H9 (cell line): ENCODE results near the gene SYAP1. TPM values are rescaled to one million over a fixed set of nuclear protein-coding genes. Genes with fewer than 3 reads are reported as not detected.
A peak's percentile ranks its signal among the peaks of the same experiment; 100 is the strongest.

Experiments
- DNase-seq: peaks from one replicate; pipeline ENCODE4 v3.0.0-alpha.2; 2017
- H2AFZ ChIP-seq: one replicate; pipeline ENCODE4 v1.6.1; 2013; ENCODE audit warnings: mild to moderate bottlenecking, low read length, control low read depth, moderate library complexity
- H2AK5ac ChIP-seq: 2 replicates; pipeline ENCODE4 v1.6.1; 2013; ENCODE audit warnings: low read length, control low read depth, mixed read lengths; ENCODE audit not compliant: insufficient read length
- H2BK120ac ChIP-seq: one replicate; pipeline ENCODE4 v1.6.1; 2013; ENCODE audit warnings: low read depth, mild to moderate bottlenecking, low read length, control low read depth, inconsistent platforms; ENCODE audit not compliant: poor library complexity, severe bottlenecking
- H2BK12ac ChIP-seq: 2 replicates; pipeline ENCODE4 v1.6.1; 2013; ENCODE audit warnings: low read length, control low read depth, mixed read lengths, low read depth; ENCODE audit not compliant: insufficient read length
- H2BK15ac ChIP-seq: 2 replicates; pipeline ENCODE4 v1.6.1; 2013; ENCODE audit warnings: low read depth, low read length, control low read depth
- H2BK20ac ChIP-seq: one replicate; pipeline ENCODE4 v1.6.1; 2013; ENCODE audit warnings: low read depth, mild to moderate bottlenecking, low read length, control low read depth, inconsistent platforms; ENCODE audit not compliant: poor library complexity, severe bottlenecking
- H2BK5ac ChIP-seq: 2 replicates; pipeline ENCODE4 v1.6.1; 2013; ENCODE audit warnings: low read length, control low read depth, mixed read lengths; ENCODE audit not compliant: insufficient read length
- H3K14ac ChIP-seq: 2 replicates; pipeline ENCODE4 v1.6.1; 2013; ENCODE audit warnings: low read length, control low read depth; ENCODE audit not compliant: insufficient read depth
- H3K18ac ChIP-seq: 2 replicates; pipeline ENCODE4 v1.6.1; 2013; ENCODE audit warnings: low read depth, mild to moderate bottlenecking, mixed read lengths, low read length, control low read depth; ENCODE audit not compliant: insufficient read length
- H3K23ac ChIP-seq: 2 replicates; pipeline ENCODE4 v1.6.1; 2013; ENCODE audit warnings: low read length, control low read depth, mixed read lengths, low read depth; ENCODE audit not compliant: insufficient read length
- H3K23me2 ChIP-seq: 2 replicates; pipeline ENCODE4 v1.6.1; 2013; ENCODE audit warnings: low read depth, mild to moderate bottlenecking, mixed read lengths, low read length, control low read depth; ENCODE audit not compliant: insufficient read length, poor library complexity, severe bottlenecking
- H3K27ac ChIP-seq: 2 replicates; pipeline ENCODE4 v1.5.1; 2013; ENCODE audit warnings: low read length, control low read depth, mixed read lengths, low read depth; ENCODE audit not compliant: insufficient read length
- H3K27me3 ChIP-seq: 2 replicates; pipeline ENCODE4 v1.6.1; 2013; ENCODE audit warnings: low read length, control low read depth, inconsistent platforms; ENCODE audit not compliant: insufficient read depth
- H3K4ac ChIP-seq: 2 replicates; pipeline ENCODE4 v1.6.1; 2013; ENCODE audit warnings: low read depth, mild to moderate bottlenecking, control low read depth, inconsistent platforms, low read length, moderate library complexity
- H3K4me1 ChIP-seq: 2 replicates; pipeline ENCODE4 v1.6.1; 2013; ENCODE audit warnings: low read length, control low read depth, inconsistent platforms; ENCODE audit not compliant: insufficient read depth
- H3K4me2 ChIP-seq: 2 replicates; pipeline ENCODE4 v1.6.1; 2013; ENCODE audit warnings: low read length, control low read depth, mixed read lengths; ENCODE audit not compliant: insufficient read length, insufficient read depth
- H3K56ac ChIP-seq: 2 replicates; pipeline ENCODE4 v1.6.1; 2013; ENCODE audit warnings: low read depth, mild to moderate bottlenecking, mixed read lengths, low read length, control low read depth; ENCODE audit not compliant: insufficient read length
- H3K79me1 ChIP-seq: 2 replicates; pipeline ENCODE4 v1.6.1; 2013; ENCODE audit warnings: low read depth, mild to moderate bottlenecking, moderate library complexity, low read length, control low read depth, inconsistent platforms; ENCODE audit not compliant: insufficient read depth, poor library complexity, severe bottlenecking
- H3K79me2 ChIP-seq: 2 replicates; pipeline ENCODE4 v1.6.1; 2013; ENCODE audit warnings: low read length, control low read depth, inconsistent platforms; ENCODE audit not compliant: insufficient read depth
- H3K9ac ChIP-seq: 2 replicates; pipeline ENCODE4 v1.6.1; 2013; ENCODE audit warnings: low read length, control low read depth, mixed read lengths; ENCODE audit not compliant: insufficient read length; ENCODE audit errors: extremely low read depth
- H3K9me3 ChIP-seq: one replicate; pipeline ENCODE4 v1.6.1; 2013; ENCODE audit warnings: low read depth, low read length, inconsistent platforms; ENCODE audit not compliant: control insufficient read depth
- H3T11ph ChIP-seq: one replicate; pipeline ENCODE4 v1.6.1; 2013; ENCODE audit warnings: mild to moderate bottlenecking, low read length, control low read depth, inconsistent platforms
- H4K20me1 ChIP-seq: one replicate; pipeline ENCODE4 v1.6.1; 2013; ENCODE audit not compliant: control insufficient read depth, insufficient read length, insufficient read depth
- H4K5ac ChIP-seq: 2 replicates; pipeline ENCODE4 v1.6.1; 2013; ENCODE audit warnings: low read depth, mild to moderate bottlenecking, mixed read lengths, low read length, control low read depth; ENCODE audit not compliant: insufficient read length
- H4K8ac ChIP-seq: replicated peaks from 2 replicates; pipeline ENCODE4 v1.6.1; 2013; ENCODE audit warnings: low read length, control low read depth, mixed read lengths, low read depth; ENCODE audit not compliant: insufficient read length
- H4K91ac ChIP-seq: 2 replicates; pipeline ENCODE4 v1.6.1; 2013; ENCODE audit warnings: low read depth, mild to moderate bottlenecking, moderate library complexity, mixed read lengths, low read length, control low read depth; ENCODE audit not compliant: insufficient read length
- H3K27ac Mint-ChIP-seq, 3 experiments: 2 replicates in 2 of 3; 3 replicates in 1 of 3; pipeline ENCODE4 v1.8.0; 2020 to 2021; ENCODE audit warnings: mixed read lengths in 3 of 3, mild to moderate bottlenecking in 1 of 3, moderate library complexity in 1 of 3
- H3K27me3 Mint-ChIP-seq: 2 replicates; pipeline ENCODE4 v1.8.0; 2021; ENCODE audit warnings: low read depth, mild to moderate bottlenecking, moderate library complexity, mixed read lengths
- H3K36me3 Mint-ChIP-seq, 3 experiments: 2 replicates in 2 of 3; 3 replicates in 1 of 3; pipeline ENCODE4 v1.8.0; 2020 to 2021; ENCODE audit warnings: low read depth in 3 of 3, mixed read lengths in 3 of 3; ENCODE audit not compliant: insufficient read depth in 1 of 3
- H3K4me1 Mint-ChIP-seq, 2 experiments: 2 replicates each; pipeline ENCODE4 v1.8.0; 2020; ENCODE audit warnings: mixed read lengths in 2 of 2
- H3K4me3 Mint-ChIP-seq, 2 experiments: 2 replicates in 1 of 2; 3 replicates in 1 of 2; pipeline ENCODE4 v1.8.0; 2020 to 2021; ENCODE audit warnings: mild to moderate bottlenecking in 2 of 2, mixed read lengths in 2 of 2, moderate library complexity in 1 of 2
- H3K9me3 Mint-ChIP-seq, 2 experiments: 2 replicates in 1 of 2; 3 replicates in 1 of 2; pipeline ENCODE4 v1.8.0; 2020; ENCODE audit warnings: mild to moderate bottlenecking in 2 of 2, mixed read lengths in 2 of 2, moderate library complexity in 1 of 2
- CTCF ChIP-seq: fragments of 200-600 bp; sonication (generic); conservative IDR thresholded peaks from 3 replicates; pipeline ENCODE4 v1.8.0; 2021; ENCODE audit warnings: antibody characterized with exemption, mild to moderate bottlenecking
- WGBS: extraction: QIAGEN DNeasy Blood & Tissue Kit; methylation state at CpG from one replicate; pipeline ENCODE4 v1.1.7; 2013; ENCODE audit warnings: missing lambda C conversion rate, low lambda C conversion rate, mixed read lengths; ENCODE audit not compliant: insufficient read length; ENCODE audit errors: extremely low coverage; 5-methylcytosine and 5-hydroxymethylcytosine counted together
- total RNA-seq: library from RNA; stranded (reverse); gene quantifications from 2 replicates; pipeline ENCODE4 v1.2.1, GENCODE V29; 2021

The SYAP1 gene
- total RNA-seq, 1 experiment from 2014 or later, result 42.7 TPM

GRCh38 chrX:16788477-16788876 is 69.1 kb downstream of the SYAP1 start:
- no peak overlapping the region for H3K9ac ChIP-seq
- H3K56ac ChIP-seq, result no peak overlapping the region
- no peak overlapping the region for H2BK5ac ChIP-seq
- peaks cover 13% of the 10 kb centered on the region for H3K23me2 ChIP-seq
- H3K9me3 Mint-ChIP-seq, result no peaks in the 10 kb centered on the region; a peak in 1 of 5 replicates
- peak overlapping the region; percentile 92 to 93; a peak in 3 of 5 replicates for H3K4me3 Mint-ChIP-seq
- peak overlapping the region in 2 of 3 experiments; percentile 36 to 41; a peak in 2 of 7 replicates for H3K27ac Mint-ChIP-seq
- H3K23ac ChIP-seq, result no peak overlapping the region
- H4K5ac ChIP-seq, result no peak overlapping the region
- H2BK12ac ChIP-seq, result no peak overlapping the region
- no peaks in the 10 kb centered on the region for H3K27me3 Mint-ChIP-seq
- H2BK20ac ChIP-seq, result no peak overlapping the region
- no peaks in the 10 kb centered on the region for H4K20me1 ChIP-seq
- H3K18ac ChIP-seq, result no peak overlapping the region
- no peak overlapping the region for H3T11ph ChIP-seq
- no peak overlapping the region for H3K4ac ChIP-seq
- H4K8ac ChIP-seq, result no peak overlapping the region
- no peak overlapping the region for H2AK5ac ChIP-seq
- no peak overlapping the region for H3K27ac ChIP-seq
- H2BK15ac ChIP-seq, result no peak overlapping the region
- no peak for TF ChIP-seq CTCF
- H3K79me2 ChIP-seq, result peaks cover 41% of the 10 kb centered on the region
- H4K91ac ChIP-seq, result no peak overlapping the region
- DNase-seq, result no peak
- H3K4me1 ChIP-seq, result peaks cover 2% of the 10 kb centered on the region
- WGBS, result no CpG with 5 or more reads among the region's 5 CpGs
- H2AFZ ChIP-seq, result no peak overlapping the region
- no peaks in the 10 kb centered on the region for H3K27me3 ChIP-seq
- peaks cover 7% of the 10 kb centered on the region for H3K79me1 ChIP-seq
- H3K4me1 Mint-ChIP-seq, result peaks cover 12% of the 10 kb centered on the region in 2 experiments
- H3K36me3 Mint-ChIP-seq, result peaks cover 27 to 49% (median 35%) of the 10 kb centered on the region in 3 experiments
- no peak overlapping the region for H3K4me2 ChIP-seq
- H3K14ac ChIP-seq, result no peak overlapping the region
- no peaks in the 10 kb centered on the region for H3K9me3 ChIP-seq
- no peak overlapping the region for H2BK120ac ChIP-seq
